Hepatocyte (in vitro differentiated cells): ENCODE measurements around the gene PPP4R1. TPM values are rescaled to one million over a fixed set of nuclear protein-coding genes. Genes with fewer than 3 reads are reported as not detected.

Source experiments
- DNase-seq: peaks from one replicate; pipeline ENCODE4 v3.0.0-alpha.2; 2016; ENCODE audit warnings: low spot score
- H2AFZ ChIP-seq: fragments of 200-600 bp; sonication (generic); 2 replicates; pipeline ENCODE4 v1.6.0; 2016; ENCODE audit warnings: antibody characterized with exemption, mild to moderate bottlenecking
- H3K27ac ChIP-seq: fragments of 200-600 bp; sonication (generic); 2 replicates; pipeline ENCODE4 v1.5.1; 2016; ENCODE audit warnings: mild to moderate bottlenecking
- H3K27me3 ChIP-seq: fragments of 200-600 bp; sonication (generic); 2 replicates; pipeline ENCODE4 v1.6.1; 2016
- H3K36me3 ChIP-seq: fragments of 200-600 bp; sonication (generic); replicated peaks from 2 replicates; pipeline ENCODE4 v1.5.1; 2016; ENCODE audit warnings: low read depth; ENCODE audit not compliant: insufficient read depth
- H3K4me1 ChIP-seq: fragments of 200-600 bp; sonication (generic); 2 replicates; pipeline ENCODE4 v1.5.1; 2016; ENCODE audit warnings: mild to moderate bottlenecking, moderate library complexity; ENCODE audit not compliant: insufficient read depth
- H3K4me2 ChIP-seq: fragments of 200-600 bp; sonication (generic); 2 replicates; pipeline ENCODE4 v1.6.0; 2016
- H3K4me3 ChIP-seq: fragments of 200-600 bp; sonication (generic); 2 replicates; pipeline ENCODE4 v1.5.1; 2016; ENCODE audit warnings: mild to moderate bottlenecking
- H3K79me2 ChIP-seq: fragments of 200-600 bp; sonication (generic); 2 replicates; pipeline ENCODE4 v1.6.0; 2017; ENCODE audit warnings: mild to moderate bottlenecking
- H3K9me2 ChIP-seq: fragments of 200-600 bp; sonication (generic); replicated peaks from 2 replicates; pipeline ENCODE4 v1.6.0; 2017; ENCODE audit warnings: mild to moderate bottlenecking; ENCODE audit not compliant: insufficient read depth
- H3K9me3 ChIP-seq: fragments of 200-600 bp; sonication (generic); 2 replicates; pipeline ENCODE4 v1.5.1; 2016; ENCODE audit warnings: low read depth, mild to moderate bottlenecking
- H4K20me1 ChIP-seq: fragments of 200-600 bp; sonication (generic); 2 replicates; pipeline ENCODE4 v1.6.0; 2016; ENCODE audit warnings: mild to moderate bottlenecking; ENCODE audit not compliant: insufficient read depth, poor library complexity, severe bottlenecking
- EZH2 ChIP-seq: fragments of 200-600 bp; sonication (generic); IDR thresholded peaks from 2 replicates; pipeline ENCODE4 v1.6.1; 2016; ENCODE audit warnings: antibody characterized with exemption, mild to moderate bottlenecking, borderline replicate concordance
- EZH2phosphoT487 ChIP-seq: fragments of 200-600 bp; sonication (generic); IDR thresholded peaks from one replicate; pipeline ENCODE4 v1.6.1; 2018; ENCODE audit warnings: antibody characterized with exemption, mild to moderate bottlenecking, low read depth, moderate library complexity; ENCODE audit not compliant: unreplicated experiment, severe bottlenecking
- WGBS: methylation state at CpG from one replicate; pipeline ENCODE4 v1.1.6; 2016; ENCODE audit warnings: low lambda C conversion rate; ENCODE audit errors: missing lambda C conversion rate; 5-methylcytosine and 5-hydroxymethylcytosine counted together
- polyA plus RNA-seq: library from polyadenylated mRNA; unstranded; fragments of >200 nt; fragmentation: Nextera tagmentation; extraction: Ambion mirVana; gene quantifications from 2 replicates; pipeline ENCODE4 v1.2.1, GENCODE V29; 2016
- total RNA-seq: library from RNA; depleted of rRNA; stranded (reverse); fragments of >200 nt; gene quantifications from 2 replicates; pipeline ENCODE4 v1.2.3, GENCODE V29; 2014
- TF ChIP-seq, protein P1 (sequence below): fragments of 200-600 bp; sonication (generic); IDR thresholded peaks from 2 replicates; pipeline ENCODE4 v1.5.1; 2016; ENCODE audit warnings: antibody characterized with exemption, mild to moderate bottlenecking; ENCODE audit not compliant: poor library complexity

The PPP4R1 gene
- total and polyA plus RNA-seq, 2 experiments from 2014 or later: 34.5 to 93.6 TPM

DNA sequence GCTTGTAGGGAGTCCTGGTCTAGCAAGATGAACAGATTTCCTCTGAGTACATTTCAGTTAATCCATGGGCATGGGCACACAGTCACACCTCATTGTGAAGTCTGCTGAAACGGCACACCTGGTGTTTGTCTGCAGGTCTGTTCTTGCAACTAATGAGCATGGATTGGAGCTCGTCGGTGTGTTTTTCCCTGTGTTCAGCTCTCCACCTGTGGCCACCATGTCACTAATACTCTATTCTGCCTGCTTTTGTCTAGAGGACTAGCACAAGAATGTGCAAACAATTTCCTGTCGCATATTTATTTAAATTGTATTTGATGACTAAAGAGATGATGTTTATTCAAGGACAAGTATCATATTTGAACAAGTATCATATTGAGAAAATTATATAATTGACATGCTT is 24.5 kb upstream of the PPP4R1 start:
- no peak overlapping the region for H3K4me3 ChIP-seq
- TF ChIP-seq, protein P1, sequence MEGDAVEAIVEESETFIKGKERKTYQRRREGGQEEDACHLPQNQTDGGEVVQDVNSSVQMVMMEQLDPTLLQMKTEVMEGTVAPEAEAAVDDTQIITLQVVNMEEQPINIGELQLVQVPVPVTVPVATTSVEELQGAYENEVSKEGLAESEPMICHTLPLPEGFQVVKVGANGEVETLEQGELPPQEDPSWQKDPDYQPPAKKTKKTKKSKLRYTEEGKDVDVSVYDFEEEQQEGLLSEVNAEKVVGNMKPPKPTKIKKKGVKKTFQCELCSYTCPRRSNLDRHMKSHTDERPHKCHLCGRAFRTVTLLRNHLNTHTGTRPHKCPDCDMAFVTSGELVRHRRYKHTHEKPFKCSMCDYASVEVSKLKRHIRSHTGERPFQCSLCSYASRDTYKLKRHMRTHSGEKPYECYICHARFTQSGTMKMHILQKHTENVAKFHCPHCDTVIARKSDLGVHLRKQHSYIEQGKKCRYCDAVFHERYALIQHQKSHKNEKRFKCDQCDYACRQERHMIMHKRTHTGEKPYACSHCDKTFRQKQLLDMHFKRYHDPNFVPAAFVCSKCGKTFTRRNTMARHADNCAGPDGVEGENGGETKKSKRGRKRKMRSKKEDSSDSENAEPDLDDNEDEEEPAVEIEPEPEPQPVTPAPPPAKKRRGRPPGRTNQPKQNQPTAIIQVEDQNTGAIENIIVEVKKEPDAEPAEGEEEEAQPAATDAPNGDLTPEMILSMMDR: no peak
- no peak for TF ChIP-seq EZH2phosphoT487
- no peak for TF ChIP-seq EZH2
- H3K9me3 ChIP-seq: no peaks in the 10 kb centered on the region
- H3K27me3 ChIP-seq: no peaks in the 10 kb centered on the region
- H3K4me2 ChIP-seq: no peak overlapping the region
- no peak for DNase-seq
- H3K9me2 ChIP-seq: no peaks in the 10 kb centered on the region
- H4K20me1 ChIP-seq: no peaks in the 10 kb centered on the region
- H3K4me1 ChIP-seq: peaks cover 5% of the 10 kb centered on the region
- no peak overlapping the region for H3K27ac ChIP-seq
- WGBS: 64% methylated on average over 4 of the region's 4 CpGs
- H3K79me2 ChIP-seq: no peaks in the 10 kb centered on the region
- H2AFZ ChIP-seq: no peak overlapping the region
- no peaks in the 10 kb centered on the region for H3K36me3 ChIP-seq

DNA sequence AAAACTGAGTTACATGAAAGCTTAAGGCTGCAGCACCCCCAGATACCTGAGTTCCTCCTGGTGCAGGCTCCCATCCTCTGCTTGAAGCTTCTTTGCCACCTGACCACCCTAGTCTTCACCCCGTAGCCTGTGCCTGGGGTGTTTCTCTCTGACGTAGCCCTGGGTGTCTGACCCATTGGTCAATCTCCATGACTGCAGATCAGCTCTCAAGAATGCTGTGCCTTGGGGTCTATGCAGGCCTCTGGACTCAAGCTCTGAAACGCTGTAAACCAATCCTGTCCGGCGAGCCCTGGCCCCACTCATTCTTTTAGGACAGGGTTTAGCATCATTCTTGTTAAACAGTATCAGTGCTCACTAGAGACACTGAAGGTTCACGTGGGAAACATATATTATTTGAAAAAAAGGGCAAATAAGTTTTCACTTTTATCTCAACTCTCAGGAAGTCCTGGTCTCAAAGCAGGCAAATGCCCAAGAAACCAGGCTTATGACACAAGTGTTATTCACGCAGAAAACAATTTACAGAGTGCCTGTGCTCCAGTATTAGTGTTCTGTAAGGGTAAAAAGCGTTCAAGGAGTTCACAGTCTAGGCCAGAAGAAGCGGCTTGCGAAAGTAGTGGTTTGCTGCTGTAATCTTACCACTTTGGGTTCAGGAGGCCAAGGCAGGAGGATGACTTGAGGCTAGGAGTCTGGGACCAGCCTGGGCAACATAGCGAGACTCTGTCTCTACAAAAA is 22.8 kb upstream of the PPP4R1 start:
- H3K4me2 ChIP-seq: no peak overlapping the region
- H3K4me3 ChIP-seq: no peak overlapping the region
- H3K4me1 ChIP-seq: no peaks in the 10 kb centered on the region
- H3K9me3 ChIP-seq: no peaks in the 10 kb centered on the region
- H3K27me3 ChIP-seq: no peaks in the 10 kb centered on the region
- H3K9me2 ChIP-seq: no peaks in the 10 kb centered on the region
- H3K27ac ChIP-seq: no peak overlapping the region
- no peak overlapping the region for H2AFZ ChIP-seq
- H3K36me3 ChIP-seq: no peaks in the 10 kb centered on the region
- WGBS: 90% methylated on average over 11 of the region's 11 CpGs
- no peaks in the 10 kb centered on the region for H4K20me1 ChIP-seq
- DNase-seq: no peak
- no peaks in the 10 kb centered on the region for H3K79me2 ChIP-seq
- TF ChIP-seq, protein P1: no peak
- TF ChIP-seq EZH2phosphoT487 (no peak), EZH2 (no peak)

DNA sequence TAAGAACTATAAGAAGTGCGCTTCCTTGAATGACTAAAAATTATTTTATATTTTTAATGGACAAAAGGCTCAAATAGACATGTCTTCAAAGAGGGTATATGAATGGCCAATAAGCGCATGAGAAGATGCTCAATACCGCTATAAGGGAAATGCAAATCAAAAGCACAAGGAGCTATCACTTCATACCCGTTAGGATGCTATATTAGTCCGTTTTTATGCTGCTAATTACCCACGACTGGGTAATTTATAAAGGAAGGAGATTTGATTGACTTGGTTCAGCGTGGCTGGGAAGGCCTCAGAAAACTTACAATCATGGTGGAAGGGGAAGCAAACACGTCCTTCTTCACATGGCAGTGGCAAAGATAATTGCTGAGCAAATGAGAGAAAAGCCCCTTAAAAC is 20.5 kb upstream of the PPP4R1 start:
- H3K4me2 ChIP-seq: no peak overlapping the region
- no peak overlapping the region for H3K4me3 ChIP-seq
- 84% methylated on average over 8 of the region's 8 CpGs for WGBS
- no peaks in the 10 kb centered on the region for H3K79me2 ChIP-seq
- H3K27me3 ChIP-seq: no peaks in the 10 kb centered on the region
- H3K4me1 ChIP-seq: no peaks in the 10 kb centered on the region
- no peaks in the 10 kb centered on the region for H4K20me1 ChIP-seq
- no peaks in the 10 kb centered on the region for H3K36me3 ChIP-seq
- DNase-seq: no peak
- H2AFZ ChIP-seq: no peak overlapping the region
- TF ChIP-seq EZH2phosphoT487: no peak
- TF ChIP-seq EZH2: no peak
- TF ChIP-seq, protein P1: no peak
- no peaks in the 10 kb centered on the region for H3K9me3 ChIP-seq
- H3K9me2 ChIP-seq: no peaks in the 10 kb centered on the region
- no peak overlapping the region for H3K27ac ChIP-seq
